Gastroesophageal sphincter (tissue), 3 donors: ENCODE measurements around the gene TXNDC17.

ENCODE experiments used
- CTCF ChIP-seq, 4 experiments: fragments of 200-600 bp in 2 of 4; fragments of 450-650 bp in 2 of 4; sonication (generic) in 1 of 4; IDR thresholded peaks; one replicate each; pipeline ENCODE4 v1.5.1; 2017 to 2019; ENCODE audit warnings: antibody characterized with exemption in 4 of 4, mild to moderate bottlenecking in 2 of 4, moderate library complexity in 2 of 4
- POLR2AphosphoS5 ChIP-seq: sonication (generic); formaldehyde crosslinking; IDR thresholded peaks from one replicate; pipeline ENCODE4 v1.6.1; 2017; ENCODE audit warnings: antibody characterized with exemption

GRCh38 chr17:6640536-6641246 is at the start of gene TXNDC17, which contains the start of gene KIAA0753:
- no peak for TF ChIP-seq CTCF (IDR thresholded peaks at IDR 0.05)
- TF ChIP-seq POLR2AphosphoS5, result peak; percentile 97
